Neural progenitor cell (in vitro differentiated cells): ENCODE data around the gene PPP6R3.
"Not testable (repeated sequence)": the region's sequence is repeated elsewhere in the genome, so short reads cannot be mapped to it uniquely, and the experiment has no call there.

ENCODE experiments used
- CTCF ChIP-seq: fragments of 200-600 bp; sonication (generic); IDR thresholded peaks from 2 replicates; pipeline ENCODE4 v1.5.1; 2017; ENCODE audit warnings: antibody characterized with exemption, mild to moderate bottlenecking
- EZH2 ChIP-seq: fragments of 200-600 bp; sonication (generic); IDR thresholded peaks from 2 replicates; pipeline ENCODE4 v1.6.1; 2017; ENCODE audit warnings: antibody characterized with exemption, mild to moderate bottlenecking, moderate library complexity

DNA sequence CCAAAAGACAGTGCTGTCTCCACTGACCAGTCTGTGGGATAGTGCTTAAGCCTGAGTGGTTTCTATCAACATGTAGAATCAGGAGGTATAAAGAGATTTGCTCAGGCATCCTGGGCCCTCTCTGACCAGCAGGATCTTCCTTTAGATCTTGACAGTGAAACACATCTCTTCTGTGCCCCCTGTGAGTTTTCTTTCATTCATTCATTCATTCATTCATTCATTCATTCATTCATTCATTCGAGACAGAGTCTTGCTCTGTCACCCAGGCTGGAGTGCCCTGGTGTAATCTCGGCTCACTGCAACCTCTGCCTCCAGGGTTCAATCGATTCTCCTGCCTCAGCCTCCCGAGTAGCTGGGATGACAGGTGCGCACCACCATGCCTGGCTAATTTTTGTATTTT, 26.4 kb upstream of the PPP6R3 start:
- TF ChIP-seq EZH2, CTCF: not testable (repeated sequence)
